Activated CD8-positive, alpha-beta memory T cell treated with anti-CD3 and anti-CD28 coated beads, Interleukin-2, amount 50 U/mL, for 4 hours (primary cell): Measurements from ENCODE around the gene GSDMA.
"Not testable (repeated sequence)": the region's sequence is repeated elsewhere in the genome, so short reads cannot be mapped to it uniquely, and the experiment has no call there.

ENCODE experiments used
- DNase-seq: peaks from one replicate; pipeline ENCODE4 v3.0.0-alpha.2; 2020

GSDMA gene

GRCh38 chr17:39999067-39999466 lies 36.3 kb downstream of the GSDMA start:
- no peak for DNase-seq

- DNase-seq = no peak
Measured at GRCh38 chr17:40000161-40000560, 37.4 kb downstream of the GSDMA start.

- not testable (repeated sequence) for DNase-seq
Measured at GRCh38 chr17:40001335-40001734, 38.5 kb downstream of the GSDMA start.

GRCh38 chr17:40004072-40004471 lies 41.3 kb downstream of the GSDMA start:
- DNase-seq = no peak

GRCh38 chr17:40004712-40005111 lies 41.9 kb downstream of the GSDMA start:
- DNase-seq = no peak

- no peak for DNase-seq
Measured at GRCh38 chr17:40005520-40005919, 42.7 kb downstream of the GSDMA start.

GRCh38 chr17:40010946-40011500 lies 48.2 kb downstream of the GSDMA start:
- DNase-seq = not testable (repeated sequence)

- DNase-seq = not testable (repeated sequence)
Measured at GRCh38 chr17:40012017-40012647, 49.3 kb downstream of the GSDMA start.

GRCh38 chr17:40014375-40014980 lies 51.7 kb downstream of the GSDMA start:
- DNase-seq = no peak

- no peak for DNase-seq
Measured at GRCh38 chr17:40015005-40015997, 52.5 kb downstream of the GSDMA start, which contains the start of gene CSF3. TSS of gene CSF3 (plus strand) at chr17:40015440. CDS start at chr17:40015475, 35 bp downstream.

- no peak for DNase-seq
Measured at GRCh38 chr17:40015998-40016985, 53.5 kb downstream of the GSDMA start.

GRCh38 chr17:40017422-40018080 lies 54.7 kb downstream of the GSDMA start:
- DNase-seq = no peak

- no peak for DNase-seq
Measured at GRCh38 chr17:40018211-40019121, 55.7 kb downstream of the GSDMA start.

GRCh38 chr17:40019140-40019991 lies 56.6 kb downstream of the GSDMA start:
- DNase-seq = no peak

- no peak for DNase-seq
Measured at GRCh38 chr17:40020146-40020545, 57.3 kb downstream of the GSDMA start.

GRCh38 chr17:40021451-40021971 lies 58.7 kb downstream of the GSDMA start:
- DNase-seq = no peak

GRCh38 chr17:40022497-40022896 lies 59.7 kb downstream of the GSDMA start:
- DNase-seq = no peak

GRCh38 chr17:40022961-40023541 lies 60.2 kb downstream of the GSDMA start:
- DNase-seq = no peak
